GM12891 (cell line): Measurements from ENCODE around the gene FAM193A.

Source experiments
- PAX5 ChIP-seq: IDR thresholded peaks from 2 replicates; pipeline ENCODE4 v1.6.1; 2011; ENCODE audit warnings: low read length, moderate library complexity, mild to moderate bottlenecking; ENCODE audit not compliant: insufficient read depth, severe bottlenecking
- POLR2A ChIP-seq: IDR thresholded peaks from 2 replicates; pipeline ENCODE4 v1.6.1; 2011; ENCODE audit warnings: low read depth, low read length, control low read depth
- POLR2AphosphoS5 ChIP-seq: IDR thresholded peaks from 2 replicates; pipeline ENCODE4 v1.6.1; 2011; ENCODE audit warnings: low read depth, low read length, control low read depth
- SPI1 ChIP-seq: IDR thresholded peaks from 2 replicates; pipeline ENCODE4 v1.6.1; 2011; ENCODE audit warnings: low read depth, low read length, control low read depth
- TAF1 ChIP-seq: IDR thresholded peaks from 2 replicates; pipeline ENCODE4 v1.6.1; 2011; ENCODE audit warnings: low read depth, low read length, control low read depth

DNA sequence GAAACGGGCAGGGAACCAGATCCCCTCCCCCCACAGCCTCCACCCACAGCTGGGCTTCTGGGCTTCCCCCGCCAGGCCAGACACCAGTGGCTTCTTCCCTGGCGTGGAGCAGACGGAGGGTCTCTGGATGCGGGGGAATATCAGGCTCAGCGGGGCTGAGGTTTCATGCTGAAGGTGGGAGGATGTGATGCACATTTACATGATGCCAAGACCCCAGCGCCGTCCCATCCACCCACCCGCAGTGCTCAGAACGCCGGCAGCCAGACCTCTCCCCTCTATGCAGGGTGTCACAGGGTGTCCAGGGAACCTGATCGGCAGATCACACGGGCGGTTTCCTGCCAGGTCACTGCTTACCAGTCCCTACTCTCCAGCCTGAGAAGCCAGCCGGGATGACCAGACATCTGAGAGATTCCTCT lies 232.5 kb downstream of the FAM193A start:
- no peak for TF ChIP-seq TAF1
- no peak for TF ChIP-seq POLR2AphosphoS5
- TF ChIP-seq POLR2A = no peak
- no peak for TF ChIP-seq PAX5
- no peak for TF ChIP-seq SPI1
